Activated CD4-positive, CD25-positive, alpha-beta regulatory T cell treated with anti-CD3 and anti-CD28 coated beads, Interleukin-2, amount 50 U/mL, for 24 hours (primary cell): ENCODE results near the gene TMEM256.
A peak's percentile ranks its signal among the peaks of the same experiment; 100 is the strongest.

Experiments used
- ATAC-seq, 2 donors: fragments of 150-1000 bp; cut with Tn5 transposase; one replicate each; pipeline ENCODE4 v1.10.0; 2021; ENCODE audit warnings: mild to moderate bottlenecking in 1 of 2, moderate library complexity in 1 of 2

Gene TMEM256

GRCh38 chr17:7403977-7404736, at the start of gene TMEM256:
Gene TMEM256, minus strand, starts transcription at chr17:7404097. Its CDS starts 13 bp downstream, at chr17:7404084.
- peak; percentile 96 to 97 for ATAC-seq

- ATAC-seq, result no peak
These were observed 44.6 kb upstream of the TMEM256 start for GRCh38 chr17:7448461-7448860.

- peak; percentile 68 to 80 for ATAC-seq
These were observed 41.7 kb upstream of the TMEM256 start for GRCh38 chr17:7445619-7445968.

- ATAC-seq, result peak in 1 of 2 donors; percentile 13
These were observed 41.1 kb upstream of the TMEM256 start, which contains the start of gene CHRNB1 for GRCh38 chr17:7444682-7445618. Gene CHRNB1, plus strand, starts transcription at chr17:7445061. Its CDS starts 67 bp downstream, at chr17:7445128.

- no peak for ATAC-seq
These were observed 39.9 kb upstream of the TMEM256 start for GRCh38 chr17:7443499-7444485.

GRCh38 chr17:7442142-7442541, 38.2 kb upstream of the TMEM256 start:
- no peak for ATAC-seq

GRCh38 chr17:7441266-7441665, 37.4 kb upstream of the TMEM256 start:
- no peak for ATAC-seq

- ATAC-seq, result no peak
These were observed 36.9 kb upstream of the TMEM256 start for GRCh38 chr17:7440834-7441195.

GRCh38 chr17:7440113-7440833, 36.4 kb upstream of the TMEM256 start:
- no peak for ATAC-seq

DNA sequence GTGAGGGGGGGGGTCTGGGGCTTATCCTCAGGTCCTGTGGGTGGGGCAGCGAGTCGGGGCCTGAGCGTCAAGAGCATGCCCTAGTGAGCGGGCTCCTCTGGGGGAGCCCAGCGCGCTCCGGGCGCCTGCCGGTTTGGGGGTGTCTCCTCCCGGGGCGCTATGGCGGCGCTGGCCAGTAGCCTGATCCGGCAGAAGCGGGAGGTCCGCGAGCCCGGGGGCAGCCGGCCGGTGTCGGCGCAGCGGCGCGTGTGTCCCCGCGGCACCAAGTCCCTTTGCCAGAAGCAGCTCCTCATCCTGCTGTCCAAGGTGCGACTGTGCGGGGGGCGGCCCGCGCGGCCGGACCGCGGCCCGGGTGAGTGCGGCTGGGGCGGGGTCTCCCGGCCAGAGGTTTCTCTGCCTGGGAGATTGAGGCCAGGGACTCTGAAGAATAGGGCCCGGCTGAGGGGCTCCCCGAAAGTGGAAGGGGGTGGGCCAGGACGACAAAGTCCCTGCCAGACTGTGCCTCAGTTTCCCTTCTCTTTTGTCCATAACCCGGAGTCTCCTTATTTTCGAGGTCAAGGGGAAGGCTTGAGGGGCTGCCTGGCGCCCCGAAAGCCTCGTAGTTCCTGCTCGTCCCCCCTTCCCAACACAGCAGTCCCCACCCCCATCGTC, 35.7 kb upstream of the TMEM256 start, which contains the start of gene FGF11:
FGF11 (plus strand) TSS at position 51 of the 651 bp plus-strand sequence; CDS start at position 160, 109 bp downstream.
- ATAC-seq, result no peak

- no peak for ATAC-seq
These were observed 35.0 kb upstream of the TMEM256 start for GRCh38 chr17:7438656-7439460.

DNA sequence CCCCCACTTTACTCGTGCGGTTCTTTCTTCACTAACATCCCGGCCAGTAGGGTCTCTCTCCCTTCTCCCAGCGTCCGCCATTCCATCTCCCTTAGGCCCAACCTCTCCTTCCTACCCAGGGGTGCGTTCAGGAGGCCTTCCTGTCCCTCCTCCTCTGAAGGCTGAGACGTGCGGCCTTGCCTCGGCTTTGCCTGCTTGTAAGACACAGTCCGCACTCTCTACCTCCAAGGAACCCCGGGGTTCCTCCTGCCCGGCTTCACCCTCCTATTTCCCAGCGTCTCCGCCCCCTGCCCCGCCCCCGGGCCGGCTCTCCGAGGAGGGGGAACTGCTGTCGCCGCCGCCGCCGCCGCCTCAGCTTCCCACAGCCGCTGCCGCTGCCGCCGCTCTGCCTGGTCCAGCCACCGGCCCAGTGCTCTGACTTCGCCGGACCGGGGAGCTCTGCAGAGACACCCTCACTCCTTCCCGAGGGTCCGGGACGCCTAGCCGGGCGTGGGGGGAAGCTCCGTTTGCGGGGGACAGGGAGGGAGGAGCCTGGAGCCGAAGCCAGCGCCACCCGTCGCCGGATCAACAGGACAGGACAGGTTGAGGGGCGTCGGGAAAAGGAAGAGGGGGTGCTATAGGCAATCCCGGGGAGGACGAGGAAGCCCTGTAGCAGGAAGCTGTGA, 34.2 kb upstream of the TMEM256 start:
- ATAC-seq, result no peak

DNA sequence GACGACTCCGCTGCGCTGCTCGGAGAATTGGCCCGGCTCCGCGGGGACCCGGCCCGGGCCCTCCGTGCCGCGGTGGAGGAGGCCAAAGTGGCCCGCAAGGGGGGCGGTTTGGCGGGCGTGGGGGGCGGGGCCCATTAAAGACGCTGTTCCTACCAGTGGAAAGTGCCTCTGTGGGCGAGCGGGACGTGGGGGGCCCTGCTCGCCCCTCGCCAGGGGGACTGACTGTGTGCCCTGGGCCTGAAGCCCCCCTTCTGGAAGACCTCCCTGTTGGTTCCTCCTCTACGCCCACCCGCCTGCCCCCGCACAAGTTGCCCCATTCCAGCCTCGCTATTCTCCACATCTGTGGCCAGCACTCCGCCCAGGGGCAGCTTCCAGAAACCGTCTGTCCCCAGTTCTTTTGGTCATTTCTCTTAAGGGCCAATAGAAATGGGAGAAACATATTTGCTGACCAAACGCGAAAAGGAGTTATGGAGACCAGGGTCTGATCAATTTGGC, 33.5 kb upstream of the TMEM256 start:
- no peak for ATAC-seq

GRCh38 chr17:7436556-7437368, 32.9 kb upstream of the TMEM256 start:
- ATAC-seq, result peak; percentile 72 to 75

DNA sequence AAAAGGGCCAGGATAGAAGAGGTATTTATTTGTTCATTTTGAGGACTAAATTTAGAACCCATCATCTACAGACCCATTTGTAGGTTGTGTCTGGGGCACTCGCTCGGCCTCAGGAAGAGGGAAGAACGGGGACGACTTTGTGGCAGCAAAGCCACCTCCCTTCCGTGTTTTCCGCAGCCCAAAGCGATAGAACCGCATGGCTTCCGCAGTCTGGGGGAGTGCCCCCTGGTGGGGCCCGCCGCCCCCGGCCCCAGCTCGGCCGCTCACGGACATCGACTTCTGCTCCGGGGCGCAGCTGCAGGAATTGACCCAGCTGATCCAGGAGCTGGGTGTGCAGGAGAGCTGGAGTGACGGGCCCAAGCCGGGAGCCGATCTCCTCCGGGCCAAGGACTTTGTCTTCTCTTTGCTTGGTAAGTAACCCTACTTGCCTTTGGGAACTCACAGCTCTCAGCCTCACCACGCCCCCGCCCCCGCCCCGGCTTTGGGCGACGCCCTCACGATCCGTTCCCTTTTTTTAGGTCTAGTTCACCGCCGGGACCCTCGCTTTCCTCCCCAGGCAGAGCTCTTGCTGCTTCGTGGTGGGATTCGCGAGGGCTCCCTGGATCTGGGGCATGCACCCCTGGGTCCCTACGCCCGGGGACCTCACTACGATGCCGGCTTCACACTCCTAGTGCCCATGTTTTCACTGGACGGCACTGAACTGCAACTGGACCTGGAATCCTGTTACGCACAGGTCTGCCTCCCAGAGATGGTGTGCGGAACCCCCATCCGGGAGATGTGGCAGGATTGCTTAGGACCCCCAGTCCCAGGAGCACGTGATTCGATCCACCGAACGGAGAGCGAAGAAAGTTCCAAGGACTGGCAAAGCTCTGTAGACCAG, 32.0 kb upstream of the TMEM256 start:
- peak; percentile 6 to 7 for ATAC-seq

DNA sequence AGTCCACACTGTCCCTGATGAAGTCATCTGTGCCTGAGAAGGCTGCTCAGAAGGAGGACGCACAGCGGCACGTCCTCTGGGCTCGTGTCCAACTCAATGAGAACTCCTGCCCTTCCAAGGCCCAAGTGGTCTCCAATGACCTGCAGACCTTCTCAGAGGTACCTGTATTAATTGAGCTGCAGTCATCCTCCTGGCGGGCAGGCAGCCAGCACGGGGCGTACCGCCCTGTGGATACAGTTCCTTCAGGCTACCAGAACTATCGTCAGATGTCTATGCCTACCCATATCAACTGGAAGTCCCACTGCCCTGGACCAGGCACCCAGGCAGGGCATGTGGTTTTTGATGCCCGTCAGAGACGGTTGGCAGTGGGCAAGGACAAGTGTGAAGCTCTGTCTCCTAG, 28.4 kb upstream of the TMEM256 start:
- no peak for ATAC-seq

- no peak for ATAC-seq
These were observed 27.3 kb upstream of the TMEM256 start for GRCh38 chr17:7431231-7431630.
